Fibroblast of the aortic adventitia (primary cell): ENCODE results near the gene SDCCAG8. TPM values are rescaled to one million over a fixed set of nuclear protein-coding genes. Genes with fewer than 3 reads are reported as not detected.

ENCODE experiments used
- DNase-seq: peaks from one replicate; pipeline ENCODE4 v3.0.0-alpha.2; 2010; ENCODE audit warnings: low read depth
- H3K4me3 ChIP-seq: 2 replicates; pipeline ENCODE4 v1.5.1; 2011; ENCODE audit warnings: low read depth, mild to moderate bottlenecking, control low read depth, low read length, moderate library complexity
- total RNA-seq: library from RNA; depleted of rRNA; stranded (reverse); fragments of >200 nt; gene quantifications from 2 replicates; pipeline ENCODE4 v1.2.3, GENCODE V29; 2012; ENCODE audit warnings: low replicate concordance
- TF ChIP-seq, protein P1 (sequence below): IDR thresholded peaks from 2 replicates; pipeline ENCODE4 v1.5.1; 2011; ENCODE audit warnings: mild to moderate bottlenecking, low read length, control low read depth, inconsistent platforms; ENCODE audit not compliant: insufficient read depth

The SDCCAG8 gene
- total RNA-seq, 1 donor: 69.2 TPM

DNA sequence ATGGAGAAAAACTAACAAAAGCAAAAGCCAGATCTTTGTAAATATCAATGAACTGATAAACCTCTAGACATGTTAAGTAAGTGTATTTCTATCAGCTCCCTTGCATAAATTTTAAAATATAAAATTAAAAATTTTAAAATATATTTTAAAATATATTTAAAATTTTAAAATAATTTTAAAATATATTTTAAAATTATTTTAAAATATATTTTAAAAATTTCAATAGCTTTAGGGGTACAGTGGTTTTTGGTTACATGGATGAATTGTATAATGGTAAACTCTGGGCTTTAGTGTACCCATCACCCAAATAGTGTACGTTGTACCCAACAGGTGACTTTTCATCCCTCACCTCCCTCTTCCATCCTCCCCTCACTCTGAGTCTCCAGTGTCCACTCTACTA lies 279.2 kb downstream of the SDCCAG8 start:
- DNase-seq: no peak
- H3K4me3 ChIP-seq: no peak overlapping the region
- TF ChIP-seq, protein P1, sequence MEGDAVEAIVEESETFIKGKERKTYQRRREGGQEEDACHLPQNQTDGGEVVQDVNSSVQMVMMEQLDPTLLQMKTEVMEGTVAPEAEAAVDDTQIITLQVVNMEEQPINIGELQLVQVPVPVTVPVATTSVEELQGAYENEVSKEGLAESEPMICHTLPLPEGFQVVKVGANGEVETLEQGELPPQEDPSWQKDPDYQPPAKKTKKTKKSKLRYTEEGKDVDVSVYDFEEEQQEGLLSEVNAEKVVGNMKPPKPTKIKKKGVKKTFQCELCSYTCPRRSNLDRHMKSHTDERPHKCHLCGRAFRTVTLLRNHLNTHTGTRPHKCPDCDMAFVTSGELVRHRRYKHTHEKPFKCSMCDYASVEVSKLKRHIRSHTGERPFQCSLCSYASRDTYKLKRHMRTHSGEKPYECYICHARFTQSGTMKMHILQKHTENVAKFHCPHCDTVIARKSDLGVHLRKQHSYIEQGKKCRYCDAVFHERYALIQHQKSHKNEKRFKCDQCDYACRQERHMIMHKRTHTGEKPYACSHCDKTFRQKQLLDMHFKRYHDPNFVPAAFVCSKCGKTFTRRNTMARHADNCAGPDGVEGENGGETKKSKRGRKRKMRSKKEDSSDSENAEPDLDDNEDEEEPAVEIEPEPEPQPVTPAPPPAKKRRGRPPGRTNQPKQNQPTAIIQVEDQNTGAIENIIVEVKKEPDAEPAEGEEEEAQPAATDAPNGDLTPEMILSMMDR: no peak

DNA sequence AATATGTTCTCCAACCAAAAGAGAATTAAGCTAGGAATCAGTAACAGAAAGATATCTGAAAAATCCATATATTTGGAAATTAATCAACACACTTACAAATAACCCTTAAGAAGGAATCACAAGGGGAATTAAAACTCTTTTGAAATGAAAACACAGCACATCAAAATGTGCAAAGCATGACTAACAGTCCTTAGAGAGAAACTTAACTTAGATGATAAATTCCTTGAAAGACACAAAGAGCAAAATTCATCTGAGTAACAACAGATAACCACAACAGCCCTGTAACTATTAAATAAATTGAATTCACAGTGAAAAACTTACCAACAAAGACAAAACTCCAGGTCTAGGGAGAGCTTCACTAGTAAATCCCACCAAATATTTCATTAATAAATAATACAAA lies 283.8 kb downstream of the SDCCAG8 start:
- TF ChIP-seq, protein P1: no peak
- peak; percentile 20 for DNase-seq
- no peak overlapping the region for H3K4me3 ChIP-seq

DNA sequence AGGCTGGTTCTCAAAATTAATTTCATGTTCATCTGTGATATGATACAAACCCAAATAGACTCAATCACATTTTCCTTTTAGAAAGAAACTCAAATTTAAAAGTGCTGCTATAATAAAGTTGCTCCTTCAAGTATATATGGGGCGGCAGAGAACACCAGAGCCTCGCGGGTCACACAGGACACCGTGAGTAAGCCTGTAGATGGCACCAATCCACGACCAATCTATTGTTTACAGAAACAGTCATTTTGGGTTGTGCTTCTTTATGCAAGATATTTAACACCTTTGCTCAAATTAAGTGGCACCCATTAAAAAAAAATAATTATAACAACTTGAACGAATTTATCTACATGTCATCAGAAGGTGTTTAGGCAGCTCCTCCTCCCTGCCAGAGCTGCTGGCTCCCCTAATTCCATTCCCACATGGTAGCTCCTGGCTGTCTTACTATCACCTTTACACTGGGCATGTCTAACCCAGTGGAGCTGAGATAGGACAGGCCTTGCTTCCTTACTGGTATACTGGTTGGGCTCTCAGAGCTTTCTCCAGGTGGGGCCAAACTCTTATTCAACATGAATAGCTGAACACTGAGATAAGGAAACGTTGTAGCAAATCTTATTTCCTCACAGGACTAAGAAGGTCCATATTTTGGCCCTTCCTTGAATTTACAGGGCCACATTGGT lies 287.0 kb downstream of the SDCCAG8 start:
- no peak for DNase-seq
- H3K4me3 ChIP-seq: no peak overlapping the region
- TF ChIP-seq, protein P1: no peak

DNA sequence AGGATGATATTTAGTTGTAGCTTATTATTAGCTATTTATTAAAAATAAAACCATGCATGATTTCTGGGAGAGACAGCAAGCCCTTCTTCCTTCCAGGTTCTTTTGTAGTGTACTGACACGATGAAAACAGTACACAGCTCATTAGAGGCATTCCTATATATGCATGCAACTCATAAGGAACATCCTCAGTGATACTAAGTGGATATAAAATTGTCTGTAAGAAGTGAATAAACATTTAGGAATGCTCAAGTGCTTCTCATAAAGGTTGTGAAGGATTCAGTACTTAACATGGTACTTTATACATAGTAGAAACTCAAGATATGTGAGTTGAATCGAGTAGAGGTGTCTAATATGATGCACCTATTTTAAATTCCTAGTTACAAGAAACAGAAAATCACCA lies 287.7 kb downstream of the SDCCAG8 start:
- no peak overlapping the region for H3K4me3 ChIP-seq
- DNase-seq: no peak
- TF ChIP-seq, protein P1: no peak

DNA sequence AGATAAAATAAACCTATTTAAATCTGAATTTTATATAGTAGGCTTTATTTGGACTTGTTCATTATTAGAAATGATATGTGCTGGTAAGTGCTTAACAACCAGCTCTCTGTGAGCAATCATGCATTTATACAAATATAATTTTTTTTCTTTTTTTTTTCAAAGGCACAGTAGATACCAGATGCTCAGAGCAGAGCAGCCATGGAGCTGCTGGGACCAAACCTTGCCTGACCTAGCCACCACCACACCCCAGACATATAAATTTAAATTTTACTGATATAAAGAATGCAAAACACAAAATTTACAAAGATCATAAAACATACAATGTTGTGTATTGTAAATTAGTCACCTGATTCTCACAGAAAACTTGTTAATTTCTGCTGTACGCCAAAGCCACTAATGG lies 290.6 kb downstream of the SDCCAG8 start:
- H3K4me3 ChIP-seq: no peak overlapping the region
- no peak for DNase-seq
- TF ChIP-seq, protein P1: no peak

DNA sequence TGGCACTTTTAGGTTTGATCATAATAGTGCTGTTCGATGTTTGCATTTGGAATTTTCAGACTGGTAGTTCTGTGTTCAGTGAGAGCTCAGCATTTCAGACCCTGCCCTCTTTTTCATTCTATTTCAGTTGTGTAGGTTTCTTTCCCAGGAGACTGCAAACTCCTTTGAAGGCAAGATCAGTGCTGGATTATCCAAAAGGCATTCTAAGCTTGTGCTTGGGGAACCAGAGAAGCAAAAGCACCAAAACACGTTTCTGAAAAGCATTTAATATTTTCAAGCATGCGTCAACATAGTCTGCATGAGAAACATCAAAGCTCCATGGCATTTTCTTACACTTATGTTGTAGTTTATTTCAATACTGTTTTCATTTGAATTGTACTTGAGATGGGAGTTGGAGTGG lies 292.1 kb downstream of the SDCCAG8 start:
- TF ChIP-seq, protein P1: no peak
- no peak overlapping the region for H3K4me3 ChIP-seq
- DNase-seq: no peak

DNA sequence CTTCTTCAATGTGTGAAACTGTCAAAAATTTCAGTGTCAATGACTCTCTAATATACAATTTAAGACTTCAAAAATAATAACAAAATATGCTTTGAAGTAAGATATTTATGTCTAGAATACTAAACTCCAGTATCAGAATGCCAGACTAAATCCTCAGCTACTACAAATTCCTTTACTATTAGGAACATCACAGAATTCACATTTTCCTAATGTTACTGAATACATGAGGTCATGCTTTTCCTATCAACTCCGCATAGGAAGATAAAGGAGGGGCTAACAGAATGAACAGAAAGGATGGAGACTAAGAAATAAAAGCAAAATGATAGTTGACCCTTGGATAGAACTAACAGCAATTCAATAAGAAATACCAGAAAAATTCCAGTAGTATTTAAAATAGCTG lies 292.7 kb downstream of the SDCCAG8 start:
- no peak overlapping the region for H3K4me3 ChIP-seq
- TF ChIP-seq, protein P1: no peak
- no peak for DNase-seq
